CD4-positive, alpha-beta T cell (primary cell): ENCODE results near the gene KCNJ3. TPM values are rescaled to one million over a fixed set of nuclear protein-coding genes. Genes with fewer than 3 reads are reported as not detected.

ENCODE experiments used
- ATAC-seq: fragments of 200-7000 bp; cut with Tn5 transposase; one replicate; pipeline ENCODE4 v1.10.0; 2022; ENCODE audit warnings: mild to moderate bottlenecking; ENCODE audit not compliant: poor library complexity
- CTCF ChIA-PET: fragments of 350-600 bp; sonication (Branson Sonifier 250); formaldehyde crosslinking; loops from one replicate; lab custom pipeline; 2021; ENCODE audit warnings: antibody characterized with exemption, inconsistent platforms; lab: Charles Lee
- POLR2A ChIA-PET: fragments of 350-600 bp; sonication (Branson Sonifier 250); formaldehyde crosslinking; loops from one replicate; lab custom pipeline; 2021; ENCODE audit warnings: antibody characterized with exemption, inconsistent platforms; lab: Charles Lee
- DNase-seq, 14 experiments: peaks; one replicate each; pipeline ENCODE4 v3.0.0-alpha.2; 2013 to 2020; ENCODE audit warnings: mixed read lengths in 2 of 14
- H3K27ac ChIP-seq, 2 donors: one replicate each; pipeline versions ENCODE4 v1.5.1 to v1.7.0; 2013; ENCODE audit warnings: low read length in 2 of 2, low read depth in 1 of 2, mild to moderate bottlenecking in 1 of 2
- H3K27me3 ChIP-seq, 2 experiments: 1 replicate in 1 of 2; 2 replicates in 1 of 2; pipeline versions ENCODE4 v1.6.1 to v1.7.0; 2013; ENCODE audit warnings: low read length in 2 of 2, control low read depth in 1 of 2, mild to moderate bottlenecking in 1 of 2, moderate library complexity in 1 of 2; ENCODE audit not compliant: insufficient read depth in 2 of 2, control insufficient read depth in 1 of 2
- H3K36me3 ChIP-seq: one replicate; pipeline ENCODE4 v1.6.1; 2013; ENCODE audit warnings: low read length, control low read depth; ENCODE audit not compliant: insufficient read depth
- H3K4me1 ChIP-seq: one replicate; pipeline ENCODE4 v1.6.1; 2013; ENCODE audit warnings: low read length, control low read depth; ENCODE audit not compliant: insufficient read depth
- H3K4me3 ChIP-seq: one replicate; pipeline ENCODE4 v1.5.1; 2013; ENCODE audit warnings: mild to moderate bottlenecking, low read length, moderate library complexity
- H3K9me3 ChIP-seq, 2 experiments: 1 replicate in 1 of 2; 2 replicates in 1 of 2; pipeline versions ENCODE4 v1.6.1 to v1.7.0; 2013; ENCODE audit warnings: low read length in 2 of 2, mild to moderate bottlenecking in 2 of 2, control low read depth in 1 of 2, moderate library complexity in 1 of 2; ENCODE audit not compliant: control insufficient read depth in 1 of 2, insufficient read depth in 1 of 2
- H3K27ac Mint-ChIP-seq: one replicate; pipeline ENCODE4 v1.8.0; 2020; ENCODE audit warnings: mixed read lengths
- H3K27me3 Mint-ChIP-seq: one replicate; pipeline ENCODE4 v1.8.0; 2021; ENCODE audit warnings: mixed read lengths
- H3K36me3 Mint-ChIP-seq: one replicate; pipeline ENCODE4 v1.8.0; 2021; ENCODE audit warnings: low read depth, mixed read lengths
- H3K4me1 Mint-ChIP-seq: one replicate; pipeline ENCODE4 v1.8.0; 2021; ENCODE audit warnings: low read depth, mixed read lengths
- H3K4me3 Mint-ChIP-seq: one replicate; pipeline ENCODE4 v1.8.0; 2020; ENCODE audit warnings: mild to moderate bottlenecking, mixed read lengths
- H3K9me3 Mint-ChIP-seq: one replicate; pipeline ENCODE4 v1.8.0; 2020; ENCODE audit warnings: mixed read lengths
- CTCF ChIP-seq: fragments of 200-600 bp; IDR thresholded peaks from one replicate; pipeline ENCODE4 v1.8.0; 2022; ENCODE audit warnings: antibody characterized with exemption, mild to moderate bottlenecking
- intact Hi-C, 2 experiments: fragments of 100-400 bp; cut with DNase I in 1 of 2; cut with micrococcal nuclease in 1 of 2; formaldehyde crosslinking; loops; one replicate each; pipeline versions ENCODE4 v1.15.1 to v1.9.0; 2023 to 2025; cut with DNase I, micrococcal nuclease
- total RNA-seq, 174 experiments: library from RNA in 2 of 174; stranded (reverse) in 2 of 174; gene quantifications; one replicate each; pipeline ENCODE4 v1.2.3 and lab custom pipeline; 2021 to 2026

KCNJ3 gene
- total RNA-seq, 2 experiments from 2014 or later = not detected

GRCh38 chr2:154706660-154707059, 8.2 kb downstream of the KCNJ3 start:
- Histone ChIP-seq H3K9me3 (no peaks in the 10 kb centered on the region), H3K4me3 (no peak overlapping the region), H3K27ac (no peak overlapping the region), H3K36me3 (no peaks in the 10 kb centered on the region), H3K27me3 (no peaks in the 10 kb centered on the region), H3K4me1 (no peaks in the 10 kb centered on the region)
- H3K9me3 Mint-ChIP-seq = no peaks in the 10 kb centered on the region
- POLR2A ChIA-PET = no interaction called here
- H3K4me1 Mint-ChIP-seq = no peaks in the 10 kb centered on the region
- no peak overlapping the region for H3K27ac Mint-ChIP-seq
- no peaks in the 10 kb centered on the region for H3K36me3 Mint-ChIP-seq
- DNase-seq (no peak), ATAC-seq (no peak)
- CTCF ChIA-PET = no interaction called here
- TF ChIP-seq CTCF = no peak
- intact Hi-C loops = no loop called here
- H3K27me3 Mint-ChIP-seq = no peaks in the 10 kb centered on the region
- no peak overlapping the region for H3K4me3 Mint-ChIP-seq

DNA sequence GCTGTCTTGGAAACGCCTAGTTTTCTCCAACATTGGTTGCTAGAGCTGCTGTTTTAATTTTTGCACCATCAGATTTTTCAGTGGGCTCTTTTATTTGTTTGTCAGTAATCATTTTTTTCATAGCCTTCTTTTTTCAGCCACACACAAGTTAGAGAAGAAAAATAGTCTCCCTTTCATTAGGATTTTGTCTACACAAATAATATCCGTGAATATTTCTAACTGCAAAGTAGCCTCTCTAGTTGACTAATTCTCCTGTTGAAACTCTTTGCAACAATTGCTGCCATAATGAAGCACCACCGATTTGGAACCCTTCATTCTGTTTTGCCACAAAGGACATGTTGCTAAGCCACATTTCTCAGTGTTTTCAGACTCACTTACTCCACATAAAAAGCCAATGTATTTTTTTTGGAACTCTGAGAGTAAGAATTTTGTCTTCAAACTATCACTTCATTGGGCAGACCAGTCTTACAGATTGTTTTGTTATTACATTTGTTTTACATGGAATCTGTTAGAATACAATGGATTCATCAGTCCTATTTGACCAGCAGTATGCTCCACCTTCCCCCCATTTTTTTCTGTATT, 9.6 kb downstream of the KCNJ3 start:
- H3K4me1 Mint-ChIP-seq = no peaks in the 10 kb centered on the region
- H3K27ac Mint-ChIP-seq = no peak overlapping the region
- no peaks in the 10 kb centered on the region for H3K27me3 Mint-ChIP-seq
- DNase-seq (no peak), ATAC-seq (no peak)
- H3K4me3 ChIP-seq = no peak overlapping the region
- intact Hi-C loops = no loop called here
- H3K36me3 ChIP-seq = no peaks in the 10 kb centered on the region
- no peaks in the 10 kb centered on the region for H3K4me1 ChIP-seq
- CTCF ChIA-PET = no interaction called here
- H3K4me3 Mint-ChIP-seq = no peak overlapping the region
- POLR2A ChIA-PET = no interaction called here
- no peak overlapping the region for H3K27ac ChIP-seq
- H3K9me3 ChIP-seq = no peaks in the 10 kb centered on the region
- no peaks in the 10 kb centered on the region for H3K27me3 ChIP-seq
- no peak for TF ChIP-seq CTCF
- no peaks in the 10 kb centered on the region for H3K36me3 Mint-ChIP-seq
- H3K9me3 Mint-ChIP-seq = no peaks in the 10 kb centered on the region

DNA sequence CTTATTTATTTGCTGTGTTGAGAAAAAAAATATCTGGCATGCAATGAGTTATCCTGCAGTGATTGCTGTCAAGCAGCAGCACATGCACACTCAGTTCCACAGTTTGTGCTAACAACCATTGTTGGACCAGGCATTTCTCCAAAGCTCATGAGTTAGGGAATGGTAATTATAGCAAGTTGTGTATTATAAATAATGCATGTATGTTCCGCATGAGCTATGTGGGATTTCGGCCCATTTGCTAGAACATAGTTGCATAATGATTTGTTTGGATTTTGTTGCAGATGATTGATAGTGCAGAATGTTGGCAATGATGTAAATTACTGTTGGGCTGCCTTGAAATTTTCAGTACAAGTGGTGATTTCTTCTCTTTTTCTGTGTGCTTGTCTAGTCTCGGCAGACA, 10.7 kb downstream of the KCNJ3 start:
- no peaks in the 10 kb centered on the region for H3K9me3 ChIP-seq
- Mint-ChIP-seq H3K36me3 (no peaks in the 10 kb centered on the region), H3K27me3 (no peaks in the 10 kb centered on the region), H3K4me1 (no peaks in the 10 kb centered on the region), H3K4me3 (no peak overlapping the region), H3K27ac (no peak overlapping the region), H3K9me3 (no peaks in the 10 kb centered on the region)
- H3K27ac ChIP-seq = no peak overlapping the region
- no peaks in the 10 kb centered on the region for H3K27me3 ChIP-seq
- DNase-seq (no peak), ATAC-seq (no peak)
- intact Hi-C loops = no loop called here
- no peaks in the 10 kb centered on the region for H3K4me1 ChIP-seq
- POLR2A ChIA-PET = no interaction called here
- CTCF ChIA-PET = no interaction called here
- no peaks in the 10 kb centered on the region for H3K36me3 ChIP-seq
- H3K4me3 ChIP-seq = no peak overlapping the region
- no peak for TF ChIP-seq CTCF
